HG02763 (cell line): ENCODE measurements around the gene ADD2.
"Not testable (repeated sequence)": the region's sequence is repeated elsewhere in the genome, so short reads cannot be mapped to it uniquely, and the experiment has no call there.

Source experiments
- ATAC-seq: cut with Tn5 transposase; IDR thresholded peaks from one replicate; pipeline ENCODE4 v1.9.1; 2021; ENCODE audit warnings: mild to moderate bottlenecking, moderate library complexity; ENCODE audit not compliant: unreplicated experiment

The ADD2 gene

GRCh38 chr2:70648961-70649360 lies 119.0 kb downstream of the ADD2 start:
- ATAC-seq = no peak

- ATAC-seq = no peak
Measured at GRCh38 chr2:70647873-70648481, 120.0 kb downstream of the ADD2 start.

GRCh38 chr2:70646420-70646818 lies 121.6 kb downstream of the ADD2 start:
- no peak for ATAC-seq

GRCh38 chr2:70645733-70646419 lies 122.1 kb downstream of the ADD2 start:
- no peak for ATAC-seq

- no peak for ATAC-seq
Measured at GRCh38 chr2:70643715-70644114, 124.3 kb downstream of the ADD2 start.

GRCh38 chr2:70641263-70641784 lies 126.7 kb downstream of the ADD2 start:
- no peak for ATAC-seq

- ATAC-seq = no peak
Measured at GRCh38 chr2:70639841-70640436, 128.1 kb downstream of the ADD2 start.

- ATAC-seq = no peak
Measured at GRCh38 chr2:70638561-70638960, 129.4 kb downstream of the ADD2 start.

- ATAC-seq = no peak
Measured at GRCh38 chr2:70633508-70633907, 134.5 kb downstream of the ADD2 start.

- no peak for ATAC-seq
Measured at GRCh38 chr2:70632966-70633365, 135.0 kb downstream of the ADD2 start.

- ATAC-seq = no peak
Measured at GRCh38 chr2:70632388-70632787, 135.6 kb downstream of the ADD2 start.

GRCh38 chr2:70630761-70631160 lies 137.2 kb downstream of the ADD2 start:
- ATAC-seq = no peak

- no peak for ATAC-seq
Measured at GRCh38 chr2:70627211-70627898, 140.6 kb downstream of the ADD2 start.

GRCh38 chr2:70626254-70626990 lies 141.6 kb downstream of the ADD2 start:
- no peak for ATAC-seq

GRCh38 chr2:70621536-70621935 lies 146.5 kb downstream of the ADD2 start:
- ATAC-seq = not testable (repeated sequence)

- ATAC-seq = no peak
Measured at GRCh38 chr2:70620020-70620419, 148.0 kb downstream of the ADD2 start.

GRCh38 chr2:70619167-70619566 lies 148.8 kb downstream of the ADD2 start:
- no peak for ATAC-seq

- ATAC-seq = no peak
Measured at GRCh38 chr2:70616168-70616694, 151.8 kb downstream of the ADD2 start.

GRCh38 chr2:70615222-70615621 lies 152.8 kb downstream of the ADD2 start:
- no peak for ATAC-seq

- no peak for ATAC-seq
Measured at GRCh38 chr2:70613521-70613920, 154.5 kb downstream of the ADD2 start.

GRCh38 chr2:70612574-70612973 lies 155.4 kb downstream of the ADD2 start:
- ATAC-seq = no peak
